Measurements from ENCODE around the gene AKR1C1.
"Not testable (repeated sequence)": the region's sequence is repeated elsewhere in the genome, so short reads cannot be mapped to it uniquely, and the experiment has no call there.

Gene AKR1C1

GRCh38 chr10:4947635-4948596 is 15.3 kb upstream of the AKR1C1 start:
- DNase-seq, result no peak

- DNase-seq, result not testable (repeated sequence)
Observed at GRCh38 chr10:4951512-4952162, 11.6 kb upstream of the AKR1C1 start.

- DNase-seq, result no peak
Observed at GRCh38 chr10:4953405-4953804, 9.8 kb upstream of the AKR1C1 start.

GRCh38 chr10:4956088-4956487 is 7.1 kb upstream of the AKR1C1 start:
- not testable (repeated sequence) for DNase-seq

GRCh38 chr10:4956955-4957645 is 6.1 kb upstream of the AKR1C1 start:
- not testable (repeated sequence) for DNase-seq

- DNase-seq, result not testable (repeated sequence)
Observed at GRCh38 chr10:4961558-4961957, 1.7 kb upstream of the AKR1C1 start.

GRCh38 chr10:4962308-4962707 is 907 bp upstream of the AKR1C1 start:
- not testable (repeated sequence) for DNase-seq

GRCh38 chr10:4963815-4964154 is 570 bp downstream of the AKR1C1 start:
- DNase-seq, result not testable (repeated sequence)

- not testable (repeated sequence) for DNase-seq
Observed at GRCh38 chr10:4965763-4966162, 2.5 kb downstream of the AKR1C1 start.

- not testable (repeated sequence) for DNase-seq
Observed at GRCh38 chr10:4967189-4967588, 4.0 kb downstream of the AKR1C1 start.

GRCh38 chr10:4969289-4969688 is 6.1 kb downstream of the AKR1C1 start:
- not testable (repeated sequence) for DNase-seq

GRCh38 chr10:4970362-4970761 is 7.1 kb downstream of the AKR1C1 start:
- DNase-seq, result not testable (repeated sequence)

- not testable (repeated sequence) for DNase-seq
Observed at GRCh38 chr10:4972369-4973142, 9.3 kb downstream of the AKR1C1 start.

- DNase-seq, result not testable (repeated sequence)
Observed at GRCh38 chr10:4973294-4973693, 10.1 kb downstream of the AKR1C1 start.

- not testable (repeated sequence) for DNase-seq
Observed at GRCh38 chr10:4974400-4974799, 11.2 kb downstream of the AKR1C1 start.

GRCh38 chr10:4977025-4977424 is 13.8 kb downstream of the AKR1C1 start:
- no peak for DNase-seq

- no peak for DNase-seq
Observed at GRCh38 chr10:4978870-4979269, 15.7 kb downstream of the AKR1C1 start.

GRCh38 chr10:4980793-4981192 is 17.6 kb downstream of the AKR1C1 start:
- DNase-seq, result no peak

GRCh38 chr10:4981722-4982471 is 18.7 kb downstream of the AKR1C1 start:
- DNase-seq, result no peak

- no peak for DNase-seq
Observed at GRCh38 chr10:4982764-4983226, 19.6 kb downstream of the AKR1C1 start.

GRCh38 chr10:4983615-4984216 is 20.5 kb downstream of the AKR1C1 start:
- DNase-seq, result no peak

All from NCI-H187 (cell line).